NCI-H2029 (cell line): ENCODE data around the gene GPC1.

Experiments
- DNase-seq: peaks from one replicate; lab custom pipeline; 2025; lab: John Stamatoyannopoulos, UW

The GPC1 gene

GRCh38 chr2:240499309-240500301, 64.1 kb downstream of the GPC1 start:
- DNase-seq, result no peak

GRCh38 chr2:240500561-240501423, 65.3 kb downstream of the GPC1 start:
- no peak for DNase-seq

GRCh38 chr2:240501531-240501991, 66.1 kb downstream of the GPC1 start:
- DNase-seq, result no peak

DNA sequence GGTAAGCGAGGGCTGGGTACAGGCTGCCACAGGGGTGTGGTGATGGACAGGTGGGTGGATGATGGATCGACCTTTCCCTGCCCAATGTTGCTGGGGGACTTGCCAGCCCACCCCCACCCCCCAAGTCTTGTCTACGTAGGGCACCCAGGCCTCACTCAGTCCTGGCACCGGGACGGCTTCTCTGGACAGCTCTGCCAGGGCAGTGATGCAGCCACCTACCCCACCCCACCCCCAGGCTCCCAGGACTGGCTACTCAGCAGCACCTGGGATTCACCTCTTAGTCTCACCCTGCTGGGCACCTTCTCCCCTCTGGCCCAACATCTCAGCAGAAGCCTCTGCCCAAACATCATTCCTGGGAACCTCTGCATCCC, 66.6 kb downstream of the GPC1 start:
- no peak for DNase-seq

DNA sequence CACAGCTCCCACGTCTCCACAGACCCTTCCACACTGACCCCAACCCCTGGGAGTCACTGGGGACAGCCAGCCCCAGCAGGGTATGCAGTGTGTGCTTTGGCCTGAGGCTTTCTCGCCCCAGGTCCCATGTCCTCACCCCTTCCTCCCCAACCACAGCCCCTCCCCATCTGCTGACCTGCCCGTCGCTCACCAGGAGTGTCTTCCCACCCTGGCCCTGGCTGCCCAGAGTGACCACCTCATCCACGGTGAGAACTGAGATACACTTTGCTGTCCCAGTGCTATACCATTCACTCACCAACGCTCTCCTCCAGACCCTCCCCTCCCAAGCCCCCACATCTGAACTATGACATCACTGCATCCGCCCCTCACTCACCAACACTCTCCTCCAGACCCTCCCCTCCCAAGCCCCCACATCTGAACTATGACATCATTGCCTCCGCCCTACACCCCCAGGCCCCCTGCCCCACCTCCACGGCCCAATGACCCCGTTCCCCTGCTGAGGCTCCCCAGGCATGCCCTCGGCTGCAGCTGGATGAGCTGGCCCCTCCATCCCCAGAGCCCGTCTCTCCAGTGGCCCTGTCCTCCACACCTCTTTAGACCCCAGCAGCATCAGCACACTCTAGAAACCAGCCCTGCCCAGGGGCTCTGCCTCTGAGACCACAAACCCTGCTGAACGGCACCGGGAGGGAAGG, 67.1 kb downstream of the GPC1 start:
- no peak for DNase-seq

- no peak for DNase-seq
These were observed 67.9 kb downstream of the GPC1 start for GRCh38 chr2:240503375-240503774.

DNA sequence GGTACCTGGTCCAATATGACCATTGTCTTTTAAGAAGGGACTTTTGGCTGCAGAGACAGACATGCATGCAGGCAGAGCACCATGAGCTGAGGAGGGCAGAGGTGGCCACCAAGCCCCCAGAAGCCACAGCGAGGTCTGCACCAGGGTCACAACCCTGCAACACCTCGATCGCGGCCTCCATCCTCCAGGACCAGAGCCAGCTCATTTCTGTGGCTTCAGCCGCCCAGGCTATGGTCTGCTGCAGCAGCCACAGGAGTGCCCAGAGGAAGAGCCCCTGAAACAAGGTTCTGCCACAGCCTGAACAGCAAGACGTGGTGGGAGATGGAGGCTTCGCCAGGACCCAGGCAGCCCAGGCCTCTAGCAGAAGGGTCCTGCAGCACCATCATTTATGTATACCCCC, 68.4 kb downstream of the GPC1 start:
- DNase-seq, result no peak

GRCh38 chr2:240505910-240506309, 70.4 kb downstream of the GPC1 start:
- no peak for DNase-seq

- no peak for DNase-seq
These were observed 71.1 kb downstream of the GPC1 start for GRCh38 chr2:240506406-240507059.

DNA sequence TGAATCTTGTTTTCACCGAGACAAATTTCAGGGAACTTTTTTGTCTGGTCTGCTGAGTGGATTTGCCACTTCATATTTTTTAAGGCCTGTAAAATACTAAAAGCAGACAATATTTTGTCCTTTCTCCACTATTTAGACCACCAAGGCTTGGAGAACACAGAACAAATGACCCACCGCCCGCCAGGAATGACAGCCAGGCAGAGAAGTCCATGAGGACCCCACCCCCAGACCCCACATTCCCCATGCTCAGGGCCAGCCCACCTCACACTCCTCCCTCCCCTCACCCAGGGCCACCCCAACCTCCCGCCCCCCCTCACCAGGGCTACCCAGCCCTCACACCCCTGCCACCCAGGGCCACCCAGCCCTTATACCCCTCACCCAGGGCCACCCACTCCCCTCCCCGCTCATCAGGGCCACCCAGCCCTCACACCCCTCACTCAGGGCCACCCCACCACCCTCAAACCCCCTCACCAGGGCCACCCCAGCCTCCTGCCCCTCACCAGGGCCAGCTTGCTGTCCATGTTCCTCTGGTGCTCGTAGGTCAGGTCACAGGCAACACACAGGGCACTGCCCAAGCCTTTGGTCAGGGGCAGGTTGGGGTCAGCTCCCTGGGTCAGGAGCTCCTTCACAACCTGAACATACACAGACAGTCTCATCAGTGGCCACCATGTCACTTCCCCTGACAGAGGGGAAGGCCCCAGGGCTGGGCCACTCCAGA, 71.8 kb downstream of the GPC1 start:
- DNase-seq, result no peak

GRCh38 chr2:240507778-240508251, 72.4 kb downstream of the GPC1 start:
- DNase-seq, result no peak

DNA sequence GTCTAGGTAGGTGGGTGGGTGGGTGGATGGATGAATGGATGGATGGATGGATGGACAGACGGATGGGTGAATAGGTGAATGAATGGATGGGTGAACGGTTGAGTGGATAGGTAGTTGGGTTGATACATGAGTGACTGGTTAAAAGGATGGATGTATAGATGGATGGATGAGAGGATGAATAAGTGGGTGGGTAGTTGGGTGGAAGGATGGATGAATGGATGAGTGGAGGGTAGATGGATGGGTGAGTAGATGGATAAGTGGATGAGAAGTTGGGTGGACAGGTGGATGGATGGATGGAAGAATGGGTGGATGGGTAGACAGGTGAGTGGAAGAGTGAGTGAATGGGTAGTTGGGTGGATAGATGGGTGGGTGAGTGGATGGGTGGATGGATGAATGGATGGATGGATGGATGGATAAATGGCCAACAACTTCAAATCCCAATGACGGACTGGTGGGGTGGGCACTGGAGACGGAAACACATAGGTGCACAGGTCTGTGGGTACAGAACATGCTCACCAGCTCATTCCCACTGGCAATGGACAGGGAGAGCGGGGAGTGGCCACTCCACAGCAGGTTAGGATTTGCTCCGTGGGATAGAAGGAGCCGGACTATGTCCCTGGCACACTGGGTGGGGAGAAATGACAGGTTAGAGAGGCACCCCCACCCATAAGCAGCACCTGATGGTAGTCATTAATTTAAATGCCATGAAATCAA, 73.5 kb downstream of the GPC1 start:
- no peak for DNase-seq

DNA sequence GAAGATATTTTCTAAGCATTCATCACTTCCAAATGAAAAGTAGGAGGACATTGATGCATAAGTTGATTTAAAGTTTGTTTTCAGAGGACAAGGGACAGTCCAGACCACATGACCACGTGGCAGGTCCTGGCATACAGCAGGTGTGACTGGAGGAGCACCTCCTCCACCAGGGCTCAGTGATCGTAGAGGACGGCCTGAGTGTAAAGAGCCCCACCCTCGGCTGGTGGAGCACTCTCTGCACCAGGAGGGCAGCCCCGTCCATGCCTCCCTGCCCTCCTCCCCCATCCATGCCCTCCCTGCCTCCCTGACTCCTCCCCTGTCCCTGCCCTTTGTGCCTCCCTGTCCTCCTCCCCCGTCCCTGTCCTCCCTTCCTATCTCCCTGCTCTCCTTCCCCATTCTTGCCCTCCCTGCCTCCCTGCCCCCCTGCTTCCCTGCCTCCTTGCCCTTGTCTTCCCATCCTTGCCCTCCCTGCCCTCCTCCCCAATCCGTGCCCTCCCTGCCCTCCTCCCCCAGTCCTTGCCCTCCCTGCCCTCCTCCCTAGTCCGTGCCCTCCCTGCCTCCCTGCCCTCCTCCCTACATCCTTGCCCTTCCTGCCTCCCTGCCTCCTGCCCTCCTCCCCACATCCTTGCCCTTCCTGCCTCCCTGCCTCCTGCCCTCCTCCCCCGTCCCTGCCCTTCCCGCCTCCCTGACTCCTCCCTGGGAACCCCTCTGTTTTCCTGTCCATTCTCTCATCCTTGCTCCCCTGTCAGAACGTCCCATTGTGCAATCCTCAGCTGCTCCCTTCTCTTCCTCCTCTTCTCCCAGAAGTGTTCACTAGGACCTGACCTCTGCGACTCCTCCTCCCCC, 74.4 kb downstream of the GPC1 start:
- no peak for DNase-seq

DNA sequence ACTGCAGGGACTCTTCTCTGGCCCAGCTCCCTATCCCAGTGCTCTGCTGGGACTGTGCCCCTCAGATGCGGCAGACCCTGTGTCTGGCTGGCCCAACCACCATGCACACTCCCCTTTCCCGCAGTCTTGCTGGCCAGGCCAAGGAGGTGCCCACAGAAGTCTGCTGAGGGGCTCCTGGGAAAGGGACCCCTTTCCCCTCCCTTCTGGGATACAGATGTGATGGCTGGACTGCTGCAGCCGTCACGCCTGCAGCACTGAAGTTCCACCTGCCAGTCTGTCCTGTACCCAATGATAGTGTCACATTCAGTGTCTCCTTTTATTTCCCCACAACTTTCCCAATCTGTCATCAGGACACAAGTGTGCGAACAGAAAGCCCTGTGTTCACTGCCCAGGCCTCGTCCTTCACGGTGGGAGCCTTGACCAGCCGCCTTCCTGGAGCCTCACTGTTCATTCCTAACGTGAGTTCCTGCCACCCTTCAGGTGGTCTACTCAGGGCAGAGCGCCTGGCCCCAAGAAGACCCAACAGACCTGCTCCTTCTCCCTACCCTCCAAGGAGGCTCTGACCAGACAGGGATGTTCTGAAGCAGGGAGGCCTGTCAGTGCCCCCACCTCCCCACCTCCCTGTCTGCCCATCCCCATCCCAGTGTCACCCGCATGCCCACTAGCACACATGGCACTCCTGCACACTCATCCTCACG, 75.2 kb downstream of the GPC1 start:
- no peak for DNase-seq

- no peak for DNase-seq
These were observed 76.1 kb downstream of the GPC1 start for GRCh38 chr2:240511351-240512108.

DNA sequence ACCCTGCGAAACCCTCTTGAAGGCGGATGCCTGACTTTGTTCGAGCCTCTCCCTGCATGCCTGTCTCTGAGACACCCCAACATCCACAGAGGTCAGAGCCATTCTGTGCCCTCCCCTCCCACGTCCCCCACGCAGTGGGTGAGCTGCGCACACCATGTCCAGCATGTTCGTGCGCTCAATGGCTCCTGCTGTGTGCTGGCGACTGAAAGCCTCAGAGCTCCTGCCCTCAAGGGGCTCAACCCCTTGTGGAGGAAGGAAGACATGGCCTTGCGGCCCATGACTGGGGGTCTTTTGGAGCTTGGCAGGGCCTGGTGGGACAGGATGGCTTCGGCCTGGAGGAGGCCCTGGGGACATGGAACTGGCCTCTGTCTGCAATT, 76.6 kb downstream of the GPC1 start:
- no peak for DNase-seq

DNA sequence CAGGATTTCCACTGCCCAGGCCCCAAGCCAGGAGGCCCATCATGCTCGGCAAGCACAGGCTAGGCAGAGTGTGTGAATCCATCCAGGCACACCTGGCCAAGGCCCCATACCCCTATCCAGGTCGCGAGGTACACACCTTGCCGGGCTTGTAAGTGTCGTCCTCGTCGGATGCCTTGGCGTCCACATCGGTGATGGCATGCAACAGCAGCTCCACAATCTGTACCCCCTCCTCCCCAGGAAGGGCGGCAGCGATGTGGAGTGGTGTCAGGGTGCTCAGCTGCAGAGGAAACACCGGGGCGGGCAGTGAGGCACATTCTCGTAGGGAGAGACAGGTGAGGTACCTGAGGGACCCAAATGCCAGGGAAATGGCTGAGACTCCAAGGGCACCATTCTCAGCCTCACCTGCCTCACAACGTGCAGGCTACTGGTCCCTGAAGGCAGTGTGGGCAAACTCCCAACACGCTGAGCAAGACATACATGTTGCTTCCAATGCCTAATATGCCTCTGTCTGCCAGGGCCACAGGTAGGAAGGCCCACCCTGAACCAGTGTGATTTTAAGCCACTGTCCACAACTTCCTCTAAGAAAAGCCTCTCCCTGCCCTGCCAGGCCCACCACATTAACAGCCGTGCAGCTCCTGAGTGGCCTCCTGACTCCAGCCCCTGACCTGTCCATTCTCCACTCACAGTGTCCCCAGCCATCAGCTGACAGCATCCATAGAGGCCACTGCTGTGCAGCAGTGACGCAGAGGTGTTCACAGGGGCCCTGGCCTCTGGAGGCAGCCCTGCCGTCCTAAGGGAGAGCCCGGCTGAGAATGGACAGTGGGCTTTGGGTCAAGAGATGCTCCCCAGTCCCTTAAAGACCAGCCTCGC, 77.4 kb downstream of the GPC1 start:
- DNase-seq, result no peak
